Osteoblast (primary cell): ENCODE results near the gene LRATD1. TPM values are rescaled to one million over a fixed set of nuclear protein-coding genes. Genes with fewer than 3 reads are reported as not detected.

Experiments used
- DNase-seq: peaks from one replicate; pipeline ENCODE4 v3.0.0; 2011; ENCODE audit warnings: low spot score, mixed read lengths; ENCODE audit not compliant: insufficient read length; ENCODE audit errors: missing footprints
- H2AFZ ChIP-seq: 2 replicates; pipeline ENCODE4 v1.6.0; 2011; ENCODE audit warnings: mild to moderate bottlenecking, low read length
- H3K27ac ChIP-seq: 2 replicates; pipeline ENCODE4 v1.5.1; 2011; ENCODE audit warnings: mild to moderate bottlenecking, low read depth, low read length, moderate library complexity
- H3K27me3 ChIP-seq: 2 replicates; pipeline ENCODE4 v1.6.0; 2012; ENCODE audit warnings: mild to moderate bottlenecking, control low read depth, inconsistent platforms, low read length, moderate library complexity; ENCODE audit not compliant: insufficient read depth
- H3K36me3 ChIP-seq: 2 replicates; pipeline ENCODE4 v1.5.1; 2011; ENCODE audit warnings: mild to moderate bottlenecking, low read length, control low read depth, moderate library complexity; ENCODE audit not compliant: insufficient read depth
- H3K4me1 ChIP-seq: 2 replicates; pipeline ENCODE4 v1.5.1; 2011; ENCODE audit warnings: mild to moderate bottlenecking, low read length, control low read depth, moderate library complexity; ENCODE audit not compliant: insufficient read depth
- H3K4me2 ChIP-seq: 2 replicates; pipeline ENCODE4 v1.6.0; 2011; ENCODE audit warnings: mild to moderate bottlenecking, low read length; ENCODE audit not compliant: insufficient read depth
- H3K4me3 ChIP-seq: fragments of 200-600 bp; sonication (generic); 3 replicates; pipeline ENCODE4 v1.5.1; 2012; ENCODE audit warnings: mild to moderate bottlenecking, low read length, inconsistent platforms; ENCODE audit not compliant: insufficient read depth
- H3K79me2 ChIP-seq: 2 replicates; pipeline ENCODE4 v1.6.0; 2012; ENCODE audit warnings: mild to moderate bottlenecking, low read length, control low read depth, inconsistent platforms; ENCODE audit not compliant: insufficient read depth
- H3K9me3 ChIP-seq: 2 replicates; pipeline ENCODE4 v1.5.1; 2011; ENCODE audit warnings: low read depth, low read length, control low read depth
- H4K20me1 ChIP-seq: 2 replicates; pipeline ENCODE4 v1.6.0; 2012; ENCODE audit warnings: mild to moderate bottlenecking, low read length, control low read depth; ENCODE audit not compliant: insufficient read depth
- CTCF ChIP-seq: IDR thresholded peaks from 2 replicates; pipeline ENCODE4 v1.5.1; 2011; ENCODE audit warnings: mild to moderate bottlenecking, low read depth, low read length, moderate library complexity; ENCODE audit errors: extremely low read depth
- total RNA-seq: library from RNA; depleted of rRNA; stranded (reverse); fragments of >200 nt; gene quantifications from 2 replicates; pipeline ENCODE4 v1.2.3, GENCODE V29; 2012

Gene LRATD1
- total RNA-seq, 1 donor, result 5.8 TPM

- Histone ChIP-seq H4K20me1 (no peaks in the 10 kb centered on the region), H2AFZ (no peak overlapping the region), H3K36me3 (no peaks in the 10 kb centered on the region), H3K27ac (no peak overlapping the region), H3K4me2 (no peak overlapping the region), H3K4me1 (no peaks in the 10 kb centered on the region), H3K4me3 (no peak overlapping the region), H3K27me3 (no peaks in the 10 kb centered on the region), H3K9me3 (no peaks in the 10 kb centered on the region), H3K79me2 (no peaks in the 10 kb centered on the region)
- TF ChIP-seq CTCF, result no peak
- DNase-seq, result no peak
Observed at GRCh38 chr2:14614017-14614416, 18.5 kb upstream of the LRATD1 start.

GRCh38 chr2:14615121-14615520, 17.4 kb upstream of the LRATD1 start:
- H3K4me3 ChIP-seq, result no peak overlapping the region
- no peak overlapping the region for H2AFZ ChIP-seq
- no peaks in the 10 kb centered on the region for H4K20me1 ChIP-seq
- H3K4me2 ChIP-seq, result no peak overlapping the region
- TF ChIP-seq CTCF, result no peak
- no peaks in the 10 kb centered on the region for H3K79me2 ChIP-seq
- no peak overlapping the region for H3K27ac ChIP-seq
- no peak for DNase-seq
- H3K27me3 ChIP-seq, result no peaks in the 10 kb centered on the region
- H3K36me3 ChIP-seq, result no peaks in the 10 kb centered on the region
- H3K9me3 ChIP-seq, result no peaks in the 10 kb centered on the region
- no peaks in the 10 kb centered on the region for H3K4me1 ChIP-seq

GRCh38 chr2:14615760-14616159, 16.8 kb upstream of the LRATD1 start:
- no peaks in the 10 kb centered on the region for H3K9me3 ChIP-seq
- H2AFZ ChIP-seq, result no peak overlapping the region
- H3K4me2 ChIP-seq, result no peak overlapping the region
- no peaks in the 10 kb centered on the region for H4K20me1 ChIP-seq
- DNase-seq, result no peak
- no peaks in the 10 kb centered on the region for H3K36me3 ChIP-seq
- H3K27ac ChIP-seq, result no peak overlapping the region
- H3K79me2 ChIP-seq, result no peaks in the 10 kb centered on the region
- H3K4me3 ChIP-seq, result no peak overlapping the region
- no peaks in the 10 kb centered on the region for H3K27me3 ChIP-seq
- H3K4me1 ChIP-seq, result no peaks in the 10 kb centered on the region
- TF ChIP-seq CTCF, result no peak

- Histone ChIP-seq H3K36me3 (no peaks in the 10 kb centered on the region), H3K27me3 (no peaks in the 10 kb centered on the region), H2AFZ (no peak overlapping the region), H3K27ac (no peak overlapping the region), H3K79me2 (no peaks in the 10 kb centered on the region), H4K20me1 (no peaks in the 10 kb centered on the region), H3K9me3 (no peaks in the 10 kb centered on the region), H3K4me3 (no peak overlapping the region), H3K4me2 (no peak overlapping the region), H3K4me1 (no peaks in the 10 kb centered on the region)
- DNase-seq, result no peak
- no peak for TF ChIP-seq CTCF
Observed at GRCh38 chr2:14616342-14616741, 16.2 kb upstream of the LRATD1 start.
